ENCODE results near the gene PTPRE. TPM values are rescaled to one million over a fixed set of nuclear protein-coding genes. Genes with fewer than 3 reads are reported as not detected.

PTPRE gene
- total RNA-seq, 1 donor from 2014 or later, result 70.6 TPM

DNA sequence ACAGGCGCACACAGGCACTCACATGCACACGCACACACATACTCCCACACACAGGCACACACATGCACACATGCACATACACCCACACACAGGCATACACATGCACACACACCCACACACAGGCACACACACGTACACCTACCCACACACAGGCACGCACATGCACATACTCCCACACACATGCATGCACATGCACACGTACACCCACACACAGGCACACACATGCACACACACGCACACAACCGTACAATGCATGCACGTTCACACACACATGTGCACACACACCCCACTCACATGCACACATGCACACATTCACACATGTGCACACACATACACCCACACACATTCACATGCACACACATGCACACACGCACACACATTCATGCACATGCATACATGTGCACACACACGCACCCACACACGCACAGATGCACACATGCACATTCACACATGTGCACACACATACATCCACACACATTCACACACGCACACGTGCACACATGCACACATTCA is 160.0 kb downstream of the PTPRE start:
- no peaks in the 10 kb centered on the region for H3K27me3 ChIP-seq
- intact Hi-C loops (cut with DNase I), result no loop called here
- H3K36me3 ChIP-seq, result peaks cover 76% of the 10 kb centered on the region
- H3K4me3 ChIP-seq, result no peak overlapping the region
- no peak overlapping the region for H3K27ac ChIP-seq
- TF ChIP-seq, protein P1, sequence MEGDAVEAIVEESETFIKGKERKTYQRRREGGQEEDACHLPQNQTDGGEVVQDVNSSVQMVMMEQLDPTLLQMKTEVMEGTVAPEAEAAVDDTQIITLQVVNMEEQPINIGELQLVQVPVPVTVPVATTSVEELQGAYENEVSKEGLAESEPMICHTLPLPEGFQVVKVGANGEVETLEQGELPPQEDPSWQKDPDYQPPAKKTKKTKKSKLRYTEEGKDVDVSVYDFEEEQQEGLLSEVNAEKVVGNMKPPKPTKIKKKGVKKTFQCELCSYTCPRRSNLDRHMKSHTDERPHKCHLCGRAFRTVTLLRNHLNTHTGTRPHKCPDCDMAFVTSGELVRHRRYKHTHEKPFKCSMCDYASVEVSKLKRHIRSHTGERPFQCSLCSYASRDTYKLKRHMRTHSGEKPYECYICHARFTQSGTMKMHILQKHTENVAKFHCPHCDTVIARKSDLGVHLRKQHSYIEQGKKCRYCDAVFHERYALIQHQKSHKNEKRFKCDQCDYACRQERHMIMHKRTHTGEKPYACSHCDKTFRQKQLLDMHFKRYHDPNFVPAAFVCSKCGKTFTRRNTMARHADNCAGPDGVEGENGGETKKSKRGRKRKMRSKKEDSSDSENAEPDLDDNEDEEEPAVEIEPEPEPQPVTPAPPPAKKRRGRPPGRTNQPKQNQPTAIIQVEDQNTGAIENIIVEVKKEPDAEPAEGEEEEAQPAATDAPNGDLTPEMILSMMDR (IDR thresholded peaks at IDR 0.05), result no peak
- DNase-seq (peak; percentile 39), ATAC-seq (no peak)
- no peaks in the 10 kb centered on the region for H3K9me3 ChIP-seq
- peaks cover 34% of the 10 kb centered on the region for H3K4me1 ChIP-seq

DNA sequence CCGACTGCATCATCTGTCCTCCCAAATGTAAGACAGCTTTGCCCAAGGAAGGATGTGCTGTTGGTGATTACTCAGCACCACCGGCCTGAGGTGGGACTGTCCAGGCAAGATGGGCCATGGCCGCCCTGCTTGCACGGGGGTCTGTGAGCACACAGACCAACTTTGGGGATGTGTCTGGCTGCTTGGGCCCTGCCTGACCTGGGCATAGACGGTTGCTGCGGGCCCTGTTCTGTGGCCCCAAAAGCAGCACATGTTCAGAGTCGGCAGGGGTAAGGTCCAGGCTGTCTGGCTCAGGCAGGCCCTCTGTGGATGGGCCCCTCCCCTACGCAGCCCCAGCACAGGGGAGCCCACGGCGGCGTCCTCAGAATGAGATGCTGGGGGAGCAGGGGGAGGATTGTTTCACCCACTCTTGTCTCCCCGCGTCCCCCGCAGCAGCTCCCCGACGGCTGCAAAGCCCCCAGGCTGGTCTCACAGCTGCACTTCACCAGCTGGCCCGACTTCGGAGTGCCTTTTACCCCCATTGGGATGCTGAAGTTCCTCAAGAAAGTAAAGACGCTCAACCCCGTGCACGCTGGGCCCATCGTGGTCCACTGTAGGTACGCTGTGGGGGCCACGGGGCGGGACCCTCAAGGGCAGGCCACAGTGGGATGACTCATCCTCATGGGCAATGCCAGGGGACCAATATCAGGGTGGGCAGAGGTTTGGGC is 160.9 kb downstream of the PTPRE start:
- TF ChIP-seq, protein P1 (IDR thresholded peaks at IDR 0.05), result no peak
- Histone ChIP-seq H3K4me3 (no peak overlapping the region), H3K4me1 (peaks cover 25% of the 10 kb centered on the region), H3K36me3 (peaks cover 80% of the 10 kb centered on the region), H3K27me3 (no peaks in the 10 kb centered on the region), H3K27ac (no peak overlapping the region), H3K9me3 (no peaks in the 10 kb centered on the region)
- intact Hi-C loops (cut with DNase I), result no loop called here
- ATAC-seq, result no peak
- peak; percentile 56 for DNase-seq

DNA sequence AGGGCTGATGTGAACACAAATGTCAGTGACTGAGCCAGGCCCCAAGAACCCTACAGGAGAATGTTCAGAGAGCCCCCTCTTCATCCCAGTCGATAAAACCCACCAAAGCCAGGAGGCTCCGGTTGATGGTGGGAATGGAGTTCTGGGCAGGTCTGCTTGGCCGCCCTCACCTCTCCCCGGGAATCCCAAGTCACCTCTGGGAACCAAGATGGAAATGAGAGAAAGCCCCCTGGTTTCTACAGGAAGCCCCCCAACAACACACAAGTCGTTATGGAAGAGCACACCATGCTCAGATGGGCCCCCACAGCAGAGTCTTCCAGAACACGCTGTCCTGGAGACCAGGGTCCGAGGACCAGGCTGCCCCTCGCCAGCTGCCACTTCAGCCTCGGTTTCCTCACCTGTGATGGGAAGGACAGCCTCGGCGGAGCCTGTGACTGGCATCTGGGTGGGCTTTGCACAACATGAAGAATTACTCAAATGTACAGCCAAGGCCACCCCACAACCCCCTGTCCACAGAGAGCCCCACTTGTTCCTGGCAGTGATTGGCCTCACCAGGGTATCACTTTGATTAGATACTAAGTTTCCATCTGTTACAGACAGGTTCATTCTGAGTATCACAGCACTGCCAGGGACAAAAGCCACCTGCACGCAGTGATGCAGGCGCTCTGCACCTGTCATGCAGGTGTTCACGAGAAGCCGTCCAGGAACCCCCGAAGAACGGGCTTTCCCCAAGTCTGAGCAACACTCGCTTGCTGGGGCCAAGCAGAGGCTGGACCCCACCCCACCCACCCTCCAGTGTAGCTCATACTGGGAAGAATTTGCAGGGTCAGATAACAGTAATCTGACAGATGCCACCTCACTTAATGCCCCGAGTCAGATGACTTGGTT is 161.7 kb downstream of the PTPRE start:
- DNase-seq, result peak; percentile 55
- Histone ChIP-seq H3K4me1 (peaks cover 18% of the 10 kb centered on the region), H3K36me3 (peaks cover 88% of the 10 kb centered on the region), H3K4me3 (no peak overlapping the region), H3K27me3 (no peaks in the 10 kb centered on the region), H3K27ac (no peak overlapping the region), H3K9me3 (no peaks in the 10 kb centered on the region)
- TF ChIP-seq, protein P1 (IDR thresholded peaks at IDR 0.05), result no peak
- intact Hi-C loops (cut with DNase I), result no loop called here
- no peak for ATAC-seq

DNA sequence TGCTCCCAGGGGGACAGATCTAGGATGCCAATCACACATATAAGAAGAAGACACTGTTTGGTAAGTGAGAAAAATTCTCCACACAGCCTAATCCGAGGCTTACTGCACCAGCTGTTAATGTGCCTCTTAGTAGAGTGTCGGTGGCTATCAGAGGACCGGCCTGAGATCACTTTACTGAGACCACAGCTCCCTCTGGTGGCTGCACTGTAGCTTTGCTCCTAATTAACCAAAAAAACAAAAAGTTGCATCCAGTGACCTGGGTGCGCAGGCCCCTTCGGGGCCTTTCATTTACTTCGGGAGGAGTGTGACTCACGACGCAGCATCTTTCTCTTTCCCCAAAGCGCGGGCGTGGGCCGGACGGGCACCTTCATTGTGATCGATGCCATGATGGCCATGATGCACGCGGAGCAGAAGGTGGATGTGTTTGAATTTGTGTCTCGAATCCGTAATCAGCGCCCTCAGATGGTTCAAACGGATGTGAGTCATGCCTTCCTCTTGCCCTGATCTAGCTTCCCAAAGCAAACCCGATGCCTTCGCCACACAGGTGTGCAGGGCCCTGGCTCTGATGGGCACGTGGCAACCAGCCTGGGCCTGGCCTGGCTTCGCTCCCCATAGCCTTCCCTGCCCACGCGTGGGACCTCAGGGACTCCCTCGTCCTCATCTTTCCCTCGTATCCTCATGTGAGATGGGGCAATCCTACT is 162.6 kb downstream of the PTPRE start:
- ATAC-seq (peak; percentile 71), DNase-seq (peak; percentile 78)
- H3K4me3 ChIP-seq, result no peak overlapping the region
- H3K36me3 ChIP-seq, result peaks cover 97% of the 10 kb centered on the region
- peaks cover 10% of the 10 kb centered on the region for H3K4me1 ChIP-seq
- TF ChIP-seq, protein P1 (IDR thresholded peaks at IDR 0.05), result peak; percentile 84
- intact Hi-C loops (cut with DNase I), result no loop called here
- H3K27me3 ChIP-seq, result no peaks in the 10 kb centered on the region
- no peak overlapping the region for H3K27ac ChIP-seq
- no peaks in the 10 kb centered on the region for H3K9me3 ChIP-seq

DNA sequence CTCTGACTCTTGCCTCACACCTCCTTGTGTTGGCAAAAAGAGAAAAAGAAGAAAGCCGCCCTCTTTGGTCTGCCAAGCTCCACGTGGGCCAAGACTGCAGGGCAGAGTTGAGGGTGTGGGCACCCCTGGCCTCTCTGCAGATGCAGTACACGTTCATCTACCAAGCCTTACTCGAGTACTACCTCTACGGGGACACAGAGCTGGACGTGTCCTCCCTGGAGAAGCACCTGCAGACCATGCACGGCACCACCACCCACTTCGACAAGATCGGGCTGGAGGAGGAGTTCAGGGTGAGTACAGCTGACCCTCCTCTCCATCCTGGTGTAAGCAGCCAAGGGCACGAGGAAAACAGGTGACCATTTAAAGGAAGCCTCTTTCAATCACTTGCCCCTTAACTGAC is 163.3 kb downstream of the PTPRE start:
- Histone ChIP-seq H3K27ac (no peak overlapping the region), H3K27me3 (no peaks in the 10 kb centered on the region), H3K9me3 (no peaks in the 10 kb centered on the region), H3K4me3 (no peak overlapping the region), H3K36me3 (peaks cover 100% of the 10 kb centered on the region), H3K4me1 (peaks cover 6% of the 10 kb centered on the region)
- intact Hi-C loops (cut with DNase I), result no loop called here
- no peak for ATAC-seq
- DNase-seq, result peak; percentile 29
- TF ChIP-seq, protein P1 (IDR thresholded peaks at IDR 0.05), result no peak

Measured in upper lobe of right lung (tissue), 1 donor.